IMR-90 (cell line): ENCODE data around the gene UNC93B1. TPM values are rescaled to one million over a fixed set of nuclear protein-coding genes. Genes with fewer than 3 reads are reported as not detected.
A peak's percentile ranks its signal among the peaks of the same experiment; 100 is the strongest.

Experiments used
- ATAC-seq: fragments of 200-7000 bp; cut with Tn5 transposase; 2 replicates; pipeline ENCODE4 v1.9.1; 2020; ENCODE audit warnings: low read depth, mild to moderate bottlenecking, moderate library complexity
- BruUV-seq: library from RNA; stranded (reverse); fragments of 400-500 nt; replicated peaks from 2 replicates; lab custom pipeline; 2021; lab: Mats Ljungman, UMichigan
- CTCF ChIA-PET: fragments of 300-600 bp; formaldehyde crosslinking; extraction: SDS; loops from one replicate; lab custom pipeline; 2021; ENCODE audit warnings: antibody characterized with exemption; lab: Yijun Ruan, JAX
- POLR2A ChIA-PET: fragments of 300-600 bp; sonication (Branson Sonifier 250); formaldehyde crosslinking; loops from one replicate; lab custom pipeline; 2022; ENCODE audit warnings: antibody characterized with exemption; ENCODE audit not compliant: unreplicated experiment; lab: Charles Lee
- DNase-seq: peaks from one replicate; pipeline ENCODE4 v3.0.0; 2013
- H2AFZ ChIP-seq: replicated peaks from 2 replicates; pipeline ENCODE3; 2013; ENCODE audit warnings: low read length, mild to moderate bottlenecking; ENCODE audit not compliant: poor library complexity
- H2AK5ac ChIP-seq: 2 replicates; pipeline ENCODE4 v1.6.1; 2013; ENCODE audit warnings: low read depth, low read length, inconsistent platforms
- H2AK9ac ChIP-seq: replicated peaks from 2 replicates; pipeline ENCODE3; 2013; ENCODE audit warnings: mild to moderate bottlenecking, low read depth, low read length, moderate library complexity; ENCODE audit not compliant: poor library complexity
- H2BK120ac ChIP-seq: 2 replicates; pipeline ENCODE4 v1.6.1; 2013; ENCODE audit warnings: low read depth, low read length, inconsistent platforms
- H2BK15ac ChIP-seq: 3 replicates; pipeline ENCODE4 v1.6.1; 2013; ENCODE audit warnings: low read depth, low read length, inconsistent platforms
- H2BK20ac ChIP-seq: 2 replicates; pipeline ENCODE4 v1.6.1; 2013; ENCODE audit warnings: low read depth, mild to moderate bottlenecking, inconsistent platforms, low read length, moderate library complexity
- H2BK5ac ChIP-seq: 2 replicates; pipeline ENCODE4 v1.6.1; 2013; ENCODE audit warnings: mild to moderate bottlenecking, low read depth, low read length, inconsistent platforms; ENCODE audit not compliant: poor library complexity, severe bottlenecking
- H3K14ac ChIP-seq: replicated peaks from 2 replicates; pipeline ENCODE4 v1.6.1; 2013; ENCODE audit warnings: low read depth, low read length, inconsistent platforms
- H3K18ac ChIP-seq: 2 replicates; pipeline ENCODE4 v1.6.1; 2013; ENCODE audit warnings: low read depth, low read length, control low read depth
- H3K23ac ChIP-seq: 2 replicates; pipeline ENCODE4 v1.6.1; 2013; ENCODE audit warnings: low read depth, low read length, inconsistent platforms
- H3K27ac ChIP-seq: 2 replicates; pipeline ENCODE4 v1.5.1; 2013; ENCODE audit warnings: mild to moderate bottlenecking, control low read depth, low read length; ENCODE audit not compliant: insufficient read depth
- H3K27me3 ChIP-seq: 2 replicates; pipeline ENCODE4 v1.6.1; 2013; ENCODE audit warnings: low read length; ENCODE audit not compliant: control insufficient read depth, insufficient read depth
- H3K36me3 ChIP-seq: 2 replicates; pipeline ENCODE4 v1.6.1; 2013; ENCODE audit warnings: low read length, mixed read lengths; ENCODE audit not compliant: control insufficient read depth, insufficient read depth
- H3K4ac ChIP-seq: 2 replicates; pipeline ENCODE4 v1.6.1; 2013; ENCODE audit warnings: low read depth, low read length, inconsistent platforms
- H3K4me1 ChIP-seq: 2 replicates; pipeline ENCODE4 v1.6.1; 2013; ENCODE audit warnings: low read length, mixed read lengths; ENCODE audit not compliant: control insufficient read depth, insufficient read depth
- H3K4me2 ChIP-seq: 2 replicates; pipeline ENCODE4 v1.6.1; 2013; ENCODE audit warnings: low read depth, mild to moderate bottlenecking, control low read depth, low read length, moderate library complexity
- H3K4me3 ChIP-seq: 2 replicates; pipeline ENCODE4 v1.5.1; 2013; ENCODE audit warnings: low read depth, mild to moderate bottlenecking, control low read depth, low read length, moderate library complexity; ENCODE audit not compliant: insufficient read depth
- H3K56ac ChIP-seq: 2 replicates; pipeline ENCODE4 v1.6.1; 2013; ENCODE audit warnings: low read length, inconsistent platforms; ENCODE audit not compliant: insufficient read depth; ENCODE audit errors: extremely low read depth
- H3K79me1 ChIP-seq, 2 experiments: 2 replicates each; pipeline ENCODE4 v1.6.1; 2013; ENCODE audit warnings: low read length in 2 of 2, inconsistent platforms in 1 of 2, low read depth in 1 of 2
- H3K9ac ChIP-seq: 2 replicates; pipeline ENCODE4 v1.6.1; 2013; ENCODE audit warnings: low read depth, low read length, control low read depth
- H3K9me1 ChIP-seq: 2 replicates; pipeline ENCODE4 v1.6.1; 2013; ENCODE audit warnings: low read length, inconsistent platforms; ENCODE audit not compliant: insufficient read depth
- H3K9me3 ChIP-seq: 2 replicates; pipeline ENCODE4 v1.6.1; 2013; ENCODE audit warnings: low read length; ENCODE audit not compliant: control insufficient read depth, insufficient read depth
- H4K20me1 ChIP-seq: 2 replicates; pipeline ENCODE4 v1.6.1; 2013; ENCODE audit warnings: low read length, inconsistent platforms; ENCODE audit not compliant: insufficient read depth
- H4K5ac ChIP-seq: 2 replicates; pipeline ENCODE4 v1.6.1; 2013; ENCODE audit warnings: mild to moderate bottlenecking, low read depth, low read length, control low read depth
- H4K8ac ChIP-seq, 2 experiments: 2 replicates each; pipeline ENCODE4 v1.6.1; 2013; ENCODE audit warnings: low read depth in 2 of 2, low read length in 2 of 2, control low read depth in 1 of 2, inconsistent platforms in 1 of 2
- H4K91ac ChIP-seq: 2 replicates; pipeline ENCODE4 v1.6.1; 2013; ENCODE audit warnings: low read depth, low read length, inconsistent platforms; ENCODE audit not compliant: insufficient read depth
- BHLHE40 ChIP-seq: fragments of 150-350 bp; IDR thresholded peaks from 2 replicates; pipeline ENCODE4 v1.6.1; 2016; ENCODE audit warnings: mild to moderate bottlenecking, low read depth, low read length
- CHD1 ChIP-seq: IDR thresholded peaks from 2 replicates; pipeline ENCODE4 v1.6.1; 2012; ENCODE audit warnings: low read depth, low read length, improper control_type of control experiment
- FOS ChIP-seq: fragments of 150-350 bp; IDR thresholded peaks from 2 replicates; pipeline ENCODE4 v1.6.1; 2016; ENCODE audit warnings: low read depth, low read length
- MAFK ChIP-seq: IDR thresholded peaks from 2 replicates; pipeline ENCODE4 v1.6.1; 2012; ENCODE audit warnings: low read depth, low read length, improper control_type of control experiment
- MAZ ChIP-seq: IDR thresholded peaks from 2 replicates; pipeline ENCODE4 v1.6.1; 2012; ENCODE audit warnings: low read depth, mild to moderate bottlenecking, low read length, improper control_type of control experiment, moderate library complexity, borderline replicate concordance
- NFE2L2 ChIP-seq: fragments of 150-350 bp; IDR thresholded peaks from 2 replicates; pipeline ENCODE4 v1.6.1; 2016; ENCODE audit warnings: low read depth, mild to moderate bottlenecking, low read length
- RAD21 ChIP-seq: IDR thresholded peaks from 2 replicates; pipeline ENCODE4 v1.6.1; 2012; ENCODE audit warnings: low read length, improper control_type of control experiment
- RCOR1 ChIP-seq: IDR thresholded peaks from 2 replicates; pipeline ENCODE4 v1.6.1; 2012; ENCODE audit warnings: mild to moderate bottlenecking, low read length, improper control_type of control experiment; ENCODE audit not compliant: insufficient replicate concordance
- RFX5 ChIP-seq: IDR thresholded peaks from 2 replicates; pipeline ENCODE4 v1.8.0; 2012; ENCODE audit warnings: low read depth, mild to moderate bottlenecking, low read length, moderate library complexity
- WGBS, 2 experiments: methylation state at CpG; one replicate each; pipeline versions ENCODE4 v1.1.5 to v1.1.7; 2013; ENCODE audit warnings: missing lambda C conversion rate in 2 of 2; ENCODE audit not compliant: insufficient read length in 1 of 2; ENCODE audit errors: extremely low coverage in 2 of 2; 5-methylcytosine and 5-hydroxymethylcytosine counted together
- dilution Hi-C: fragments of 300-500 bp; cut with HindIII; formaldehyde crosslinking; loops from one replicate; pipeline ENCODE4 v1.14.3; 2018; ENCODE audit warnings: low sequenced_read_pairs; ENCODE audit not compliant: unreplicated experiment
- in situ Hi-C: fragments of 300-500 bp; cut with MboI; formaldehyde crosslinking; loops from 3 replicates; pipeline ENCODE4 v1.14.3; 2019; ENCODE audit warnings: low sequenced_read_pairs, inconsistent platforms, mixed read lengths
- intact Hi-C: fragments of 100-400 bp; cut with micrococcal nuclease; formaldehyde crosslinking; loops from 2 replicates; pipeline ENCODE4 v1.10.0; 2022
- polyA plus RNA-seq, 3 experiments: library from polyadenylated mRNA; depleted of rRNA; stranded (reverse); fragments of >200 nt; gene quantifications; 2 replicates each; pipeline ENCODE4 v1.2.3, GENCODE V29; 2012; ENCODE audit warnings: low replicate concordance in 1 of 3
- total RNA-seq: library from RNA; depleted of rRNA; stranded (reverse); fragments of >200 nt; gene quantifications from 2 replicates; pipeline ENCODE4 v1.2.3, GENCODE V29; 2012
- TF ChIP-seq, protein P1 (sequence below): conservative IDR thresholded peaks from 2 replicates; pipeline ENCODE4 v1.5.1; 2012; ENCODE audit warnings: mild to moderate bottlenecking, low read depth, low read length, improper control_type of control experiment
- TF ChIP-seq, protein P2 (sequence below): fragments of 150-350 bp; IDR thresholded peaks from 2 replicates; pipeline ENCODE4 v1.6.1; 2017; ENCODE audit warnings: mild to moderate bottlenecking, antibody characterized with exemption, low read length, low read depth
- TF ChIP-seq, protein P3 (sequence below): fragments of 150-350 bp; IDR thresholded peaks from 2 replicates; pipeline ENCODE4 v1.6.1; 2016; ENCODE audit warnings: low read depth, mild to moderate bottlenecking, low read length, moderate library complexity, borderline replicate concordance

Gene UNC93B1
- total and polyA plus RNA-seq, 2 of the 4 experiments (the other 2 are of a cell fraction), result 10.9 to 19.2 TPM

DNA sequence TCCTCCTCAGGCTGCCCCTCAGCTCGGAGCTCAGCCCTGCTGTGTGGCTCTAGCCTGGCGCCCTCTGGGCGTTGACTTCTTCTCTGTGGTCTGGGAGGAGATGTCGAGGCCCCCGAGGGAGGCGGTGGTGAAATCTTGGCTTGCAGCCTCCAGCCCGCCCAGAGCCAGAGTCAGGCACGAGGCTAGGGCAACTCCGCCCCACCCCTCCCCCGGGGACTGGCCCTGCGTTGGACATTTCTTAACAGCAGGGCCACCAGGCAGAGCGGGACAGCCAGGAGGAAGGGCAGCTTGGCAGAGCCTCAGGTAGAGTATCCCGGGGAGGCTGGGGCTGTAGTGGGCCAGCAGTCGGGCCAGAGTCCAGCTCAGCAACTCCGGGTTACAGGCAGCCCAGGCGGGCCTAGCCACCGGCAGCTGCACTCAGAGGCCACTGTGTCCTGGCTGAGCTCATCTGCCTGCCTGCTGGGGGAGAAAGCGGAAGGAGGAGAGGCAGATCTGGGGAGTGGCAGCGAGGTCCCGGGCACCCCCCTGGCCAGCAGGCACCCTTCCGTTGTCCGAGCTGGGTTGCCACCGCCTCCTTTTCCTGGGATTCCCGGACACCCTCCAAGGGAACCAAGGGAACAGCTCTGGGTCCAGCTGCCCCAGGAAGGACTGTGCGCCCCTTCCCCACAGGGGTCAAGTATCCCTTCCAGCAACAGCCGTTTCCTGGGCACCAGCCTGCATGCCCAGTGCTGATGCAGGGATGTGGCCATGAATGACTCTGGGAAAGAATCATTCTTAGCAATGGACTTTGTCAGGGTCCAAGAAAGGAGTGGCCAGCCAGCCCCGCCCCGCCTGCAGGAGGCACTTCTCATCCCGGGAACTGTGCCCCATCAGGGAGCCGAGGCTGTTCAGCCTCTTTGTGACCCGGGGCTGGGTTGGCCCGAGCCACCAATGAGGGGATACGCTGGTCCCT, 6.5 kb upstream of the UNC93B1 start, which contains the start of gene ALDH3B1:
ALDH3B1 (plus strand) TSS at position 238 of the 952 bp plus-strand sequence. CDS start 4,971 bp downstream, outside the sequence.
- Histone ChIP-seq H3K9me3 (no peaks in the 10 kb centered on the region), H3K36me3 (no peaks in the 10 kb centered on the region), H3K79me1 (peaks cover 23 to 45% of the 10 kb centered on the region in 2 experiments; a peak in 3 of 4 replicates), H3K4me1 (peaks cover 44% of the 10 kb centered on the region), H4K20me1 (no peaks in the 10 kb centered on the region), H4K91ac (peak within 1 kb of the TSS; percentile 100), H3K27ac (peak within 1 kb of the TSS; percentile 88), H3K23ac (peak within 1 kb of the TSS; percentile 96), H2AK5ac (peak within 1 kb of the TSS; percentile 100), H2BK20ac (peak within 1 kb of the TSS; percentile 65), H2AFZ (peak within 1 kb of the TSS; percentile 90), H3K14ac (peak within 1 kb of the TSS; percentile 97), H2BK15ac (peak within 1 kb of the TSS; percentile 94; the same call in 2 of the 3 replicates), H3K27me3 (no peaks in the 10 kb centered on the region), H3K56ac (peak within 1 kb of the TSS; percentile 74), H2BK5ac (peak within 1 kb of the TSS; percentile 89), H2AK9ac (peak within 1 kb of the TSS; percentile 100), H3K4me3 (peak within 1 kb of the TSS; percentile 42), H4K8ac (peak within 1 kb of the TSS; percentile 92 to 99), H3K18ac (peak within 1 kb of the TSS; percentile 62), H3K9ac (peak within 1 kb of the TSS; percentile 71), H3K9me1 (peaks cover 35% of the 10 kb centered on the region), H3K4ac (peak within 1 kb of the TSS; percentile 100), H3K4me2 (peak within 1 kb of the TSS; percentile 83), H4K5ac (peak within 1 kb of the TSS; percentile 75), H2BK120ac (peak within 1 kb of the TSS; percentile 98)
- CTCF ChIA-PET, result interaction anchor here (0.9 kb wide), 1 partner anchor 15 kb away, joined by 3 read pairs; no protein-coding TSS in a partner anchor
- intact Hi-C loops (loop anchor here (5.0 kb wide), 2 partner anchors 107 to 197 kb away; no protein-coding TSS in a partner anchor), in situ Hi-C loops (no loop called here), dilution Hi-C loops (no loop called here)
- POLR2A ChIA-PET, result interaction anchor here (0.9 kb wide), 1 partner anchor 28 kb away, joined by 4 read pairs; the partner anchor contains the start of gene TCIRG1
- peak; percentile 59 for ATAC-seq
- peak; percentile 70 for DNase-seq
- BruUV-seq, result no TSS peak
- 0% methylated on average over 7 of the region's 33 CpGs; no CpG with 5 or more reads in 1 of the 2 experiments for WGBS, 2 experiments
- TF ChIP-seq BHLHE40, result peak; percentile 71
- TF ChIP-seq, protein P1, sequence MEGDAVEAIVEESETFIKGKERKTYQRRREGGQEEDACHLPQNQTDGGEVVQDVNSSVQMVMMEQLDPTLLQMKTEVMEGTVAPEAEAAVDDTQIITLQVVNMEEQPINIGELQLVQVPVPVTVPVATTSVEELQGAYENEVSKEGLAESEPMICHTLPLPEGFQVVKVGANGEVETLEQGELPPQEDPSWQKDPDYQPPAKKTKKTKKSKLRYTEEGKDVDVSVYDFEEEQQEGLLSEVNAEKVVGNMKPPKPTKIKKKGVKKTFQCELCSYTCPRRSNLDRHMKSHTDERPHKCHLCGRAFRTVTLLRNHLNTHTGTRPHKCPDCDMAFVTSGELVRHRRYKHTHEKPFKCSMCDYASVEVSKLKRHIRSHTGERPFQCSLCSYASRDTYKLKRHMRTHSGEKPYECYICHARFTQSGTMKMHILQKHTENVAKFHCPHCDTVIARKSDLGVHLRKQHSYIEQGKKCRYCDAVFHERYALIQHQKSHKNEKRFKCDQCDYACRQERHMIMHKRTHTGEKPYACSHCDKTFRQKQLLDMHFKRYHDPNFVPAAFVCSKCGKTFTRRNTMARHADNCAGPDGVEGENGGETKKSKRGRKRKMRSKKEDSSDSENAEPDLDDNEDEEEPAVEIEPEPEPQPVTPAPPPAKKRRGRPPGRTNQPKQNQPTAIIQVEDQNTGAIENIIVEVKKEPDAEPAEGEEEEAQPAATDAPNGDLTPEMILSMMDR, result 0 out of 2 replicates have a peak, but pooled peaks have one; percentile 9
- TF ChIP-seq RFX5, result no peak
- TF ChIP-seq CHD1, result no peak
- TF ChIP-seq NFE2L2, result no peak
- TF ChIP-seq, protein P2, sequence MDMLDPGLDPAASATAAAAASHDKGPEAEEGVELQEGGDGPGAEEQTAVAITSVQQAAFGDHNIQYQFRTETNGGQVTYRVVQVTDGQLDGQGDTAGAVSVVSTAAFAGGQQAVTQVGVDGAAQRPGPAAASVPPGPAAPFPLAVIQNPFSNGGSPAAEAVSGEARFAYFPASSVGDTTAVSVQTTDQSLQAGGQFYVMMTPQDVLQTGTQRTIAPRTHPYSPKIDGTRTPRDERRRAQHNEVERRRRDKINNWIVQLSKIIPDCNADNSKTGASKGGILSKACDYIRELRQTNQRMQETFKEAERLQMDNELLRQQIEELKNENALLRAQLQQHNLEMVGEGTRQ, result peak; percentile 4; the same call in 1 of the 2 replicates
- no peak for TF ChIP-seq RAD21
- peak; percentile 65; the same call in 1 of the 2 replicates for TF ChIP-seq MAZ
- TF ChIP-seq FOS, result no peak
- TF ChIP-seq, protein P3, sequence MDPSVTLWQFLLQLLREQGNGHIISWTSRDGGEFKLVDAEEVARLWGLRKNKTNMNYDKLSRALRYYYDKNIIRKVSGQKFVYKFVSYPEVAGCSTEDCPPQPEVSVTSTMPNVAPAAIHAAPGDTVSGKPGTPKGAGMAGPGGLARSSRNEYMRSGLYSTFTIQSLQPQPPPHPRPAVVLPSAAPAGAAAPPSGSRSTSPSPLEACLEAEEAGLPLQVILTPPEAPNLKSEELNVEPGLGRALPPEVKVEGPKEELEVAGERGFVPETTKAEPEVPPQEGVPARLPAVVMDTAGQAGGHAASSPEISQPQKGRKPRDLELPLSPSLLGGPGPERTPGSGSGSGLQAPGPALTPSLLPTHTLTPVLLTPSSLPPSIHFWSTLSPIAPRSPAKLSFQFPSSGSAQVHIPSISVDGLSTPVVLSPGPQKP, result no peak
- TF ChIP-seq MAFK, result no peak
- TF ChIP-seq RCOR1, result no peak
